Measurements from ENCODE around the gene SLC23A1. TPM values are rescaled to one million over a fixed set of nuclear protein-coding genes. Genes with fewer than 3 reads are reported as not detected.

SLC23A1 gene
- total RNA-seq, 4 donors from 2014 or later, result not detected

DNA sequence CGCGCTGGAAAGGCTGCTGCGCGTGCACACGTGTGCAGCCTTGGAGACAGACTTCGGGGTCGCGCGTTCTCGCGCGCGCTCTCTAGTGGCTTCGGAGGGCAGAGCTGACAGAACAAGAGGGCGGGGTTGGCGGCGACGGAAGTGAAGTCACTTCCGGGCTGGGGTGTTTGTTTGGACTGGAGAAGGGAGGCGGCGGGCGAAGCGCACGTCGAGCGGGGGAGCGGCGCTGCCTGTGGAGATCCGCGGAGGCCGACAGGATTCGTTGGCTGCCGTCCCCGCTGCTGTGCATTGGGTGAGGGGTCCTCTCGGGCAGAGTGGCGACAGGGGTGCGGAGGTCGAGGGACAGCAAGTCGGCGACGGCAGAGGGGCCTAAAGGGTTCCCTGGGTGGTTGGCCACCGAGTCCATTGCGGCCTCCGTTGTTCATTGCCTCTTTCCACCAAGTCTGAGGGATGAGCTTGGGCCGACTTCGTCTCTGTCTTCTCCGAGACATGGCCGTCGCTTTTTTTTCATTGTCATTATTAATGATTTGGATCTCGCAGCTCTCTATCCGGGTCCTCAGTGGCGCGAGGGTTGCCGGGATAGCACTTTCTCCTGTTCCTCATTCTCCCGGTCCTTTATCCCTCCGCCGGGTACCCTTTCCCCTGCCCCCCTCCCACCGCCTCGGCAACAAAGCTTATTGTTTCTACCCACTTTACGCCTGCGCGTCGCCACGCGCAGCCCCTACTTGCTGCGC is 41.2 kb downstream of the SLC23A1 start, which contains the start of gene PAIP2:
PAIP2 (plus strand) TSS at position 166 of the 734 bp plus-strand sequence. CDS start 21,931 bp downstream, outside the sequence.
- H3K27ac ChIP-seq, result peak within 1 kb of the TSS; percentile 82 to 96 (median 95)
- H3K4me3 ChIP-seq (replicated peaks in 1 of 3), result peak within 1 kb of the TSS; percentile 21 to 98 (median 80)
- DNase-seq, result peak; percentile 98 to 99
- WGBS, 2 donors, result 1% methylated on average over 25 to 62 of the region's 66 CpGs
- peaks cover 14 to 26% of the 10 kb centered on the region in 2 donors for H3K4me1 ChIP-seq
- H3K36me3 ChIP-seq, result no peaks in the 10 kb centered on the region
- TF ChIP-seq, protein P1, sequence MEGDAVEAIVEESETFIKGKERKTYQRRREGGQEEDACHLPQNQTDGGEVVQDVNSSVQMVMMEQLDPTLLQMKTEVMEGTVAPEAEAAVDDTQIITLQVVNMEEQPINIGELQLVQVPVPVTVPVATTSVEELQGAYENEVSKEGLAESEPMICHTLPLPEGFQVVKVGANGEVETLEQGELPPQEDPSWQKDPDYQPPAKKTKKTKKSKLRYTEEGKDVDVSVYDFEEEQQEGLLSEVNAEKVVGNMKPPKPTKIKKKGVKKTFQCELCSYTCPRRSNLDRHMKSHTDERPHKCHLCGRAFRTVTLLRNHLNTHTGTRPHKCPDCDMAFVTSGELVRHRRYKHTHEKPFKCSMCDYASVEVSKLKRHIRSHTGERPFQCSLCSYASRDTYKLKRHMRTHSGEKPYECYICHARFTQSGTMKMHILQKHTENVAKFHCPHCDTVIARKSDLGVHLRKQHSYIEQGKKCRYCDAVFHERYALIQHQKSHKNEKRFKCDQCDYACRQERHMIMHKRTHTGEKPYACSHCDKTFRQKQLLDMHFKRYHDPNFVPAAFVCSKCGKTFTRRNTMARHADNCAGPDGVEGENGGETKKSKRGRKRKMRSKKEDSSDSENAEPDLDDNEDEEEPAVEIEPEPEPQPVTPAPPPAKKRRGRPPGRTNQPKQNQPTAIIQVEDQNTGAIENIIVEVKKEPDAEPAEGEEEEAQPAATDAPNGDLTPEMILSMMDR (IDR thresholded peaks at IDR 0.05), result peak; percentile 45 to 75 (median 54)
- TF ChIP-seq POLR2A (IDR thresholded peaks at IDR 0.05), result peak; percentile 81 to 98
- intact Hi-C loops (cut with DNase I), result loop anchor here (5.0 kb wide), 1 partner anchor 50 kb away; the partner anchor contains the start of gene MATR3
- H3K27me3 ChIP-seq, result no peaks in the 10 kb centered on the region
- H3K9me3 ChIP-seq, result no peaks in the 10 kb centered on the region

DNA sequence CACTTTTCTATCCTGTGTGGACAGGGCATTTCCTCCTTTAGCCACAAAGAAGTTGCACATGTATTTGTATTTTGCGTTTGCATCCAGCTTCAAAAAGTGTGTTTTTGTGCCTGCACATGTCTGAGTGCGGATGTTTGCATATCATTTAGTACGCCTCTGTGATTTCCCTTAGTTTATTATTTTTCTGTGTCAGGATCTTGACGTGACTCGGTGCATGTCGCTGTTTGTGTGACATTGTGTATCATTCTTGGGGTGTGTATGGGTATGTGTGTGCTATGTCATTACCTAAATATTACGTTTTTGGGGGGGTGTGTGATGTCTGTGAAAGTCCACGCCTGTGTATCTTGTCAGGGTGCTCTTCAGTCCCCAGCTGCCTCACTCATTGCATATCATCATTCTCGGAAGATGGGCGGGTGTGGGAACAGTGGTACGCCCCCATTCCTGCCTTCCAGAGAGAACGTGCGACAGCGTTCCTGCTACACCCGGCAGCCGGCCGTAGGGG is 41.9 kb downstream of the SLC23A1 start:
- Histone ChIP-seq H3K27me3 (no peaks in the 10 kb centered on the region), H3K9me3 (no peaks in the 10 kb centered on the region), H3K36me3 (no peaks in the 10 kb centered on the region), H3K4me1 (peaks cover 14 to 26% of the 10 kb centered on the region in 2 donors), H3K27ac (peak overlapping the region in 1 of 3 donors; percentile 95), H3K4me3 (replicated peaks in 1 of 3) (peak overlapping the region in 1 of 3 donors; percentile 80)
- TF ChIP-seq, protein P1 (IDR thresholded peaks at IDR 0.05), result no peak
- no peak for TF ChIP-seq POLR2A (IDR thresholded peaks at IDR 0.05)
- DNase-seq, result no peak
- 8 to 10% methylated on average over 10 to 11 of the region's 17 CpGs for WGBS, 2 donors
- intact Hi-C loops (cut with DNase I), result loop anchor here (5.0 kb wide), 1 partner anchor 49 kb away; the partner anchor contains the start of gene MATR3

DNA sequence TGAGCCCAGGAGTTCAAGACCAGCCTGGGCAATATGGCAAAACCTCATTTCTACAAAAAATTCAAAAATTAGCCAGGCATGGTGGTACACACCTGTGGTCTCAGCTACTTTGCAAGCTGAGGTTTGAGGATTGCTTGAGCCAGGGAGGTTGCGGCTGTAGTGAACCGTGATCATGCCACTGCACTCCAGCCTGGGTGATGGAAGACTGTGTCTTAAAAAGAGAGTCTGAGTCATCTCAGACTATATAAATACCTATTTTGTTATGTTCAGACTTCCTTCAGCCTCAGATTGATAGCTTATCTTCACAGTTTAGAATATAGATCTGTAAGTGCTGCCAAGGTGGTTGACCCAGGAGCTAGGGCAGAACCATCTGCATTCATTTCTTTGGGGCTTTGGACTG is 43.0 kb downstream of the SLC23A1 start:
- Histone ChIP-seq H3K36me3 (no peaks in the 10 kb centered on the region), H3K9me3 (no peaks in the 10 kb centered on the region), H3K4me3 (replicated peaks in 1 of 3) (no peak overlapping the region), H3K27ac (no peak overlapping the region), H3K27me3 (no peaks in the 10 kb centered on the region), H3K4me1 (peaks cover 14 to 26% of the 10 kb centered on the region in 2 donors)
- no peak for DNase-seq
- 88 to 97% methylated on average over 2 of the region's 2 CpGs for WGBS, 2 donors
- intact Hi-C loops (cut with DNase I), result loop anchor here (5.0 kb wide), 1 partner anchor 48 kb away; the partner anchor contains the start of gene MATR3
- TF ChIP-seq, protein P1 (IDR thresholded peaks at IDR 0.05), result no peak
- TF ChIP-seq POLR2A (IDR thresholded peaks at IDR 0.05), result no peak

DNA sequence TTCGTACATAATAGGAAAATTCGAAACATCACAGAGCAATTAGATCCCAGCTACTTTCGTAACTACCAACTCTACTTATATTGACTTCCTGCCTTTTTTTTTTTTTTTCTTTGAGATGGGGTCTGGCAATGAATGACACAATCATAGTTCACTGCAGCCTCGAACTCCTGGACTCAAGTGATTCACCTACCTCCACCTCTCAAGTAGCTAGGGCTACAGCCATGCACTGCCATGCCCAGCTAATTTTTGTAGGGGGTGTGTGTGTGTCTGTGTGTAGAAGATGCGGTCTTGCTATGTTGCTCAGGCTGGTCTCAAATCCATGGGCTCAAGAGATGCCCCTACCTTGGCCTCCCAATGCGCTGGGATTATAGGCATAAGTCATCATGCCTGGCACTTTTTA is 47.3 kb downstream of the SLC23A1 start:
- Histone ChIP-seq H3K9me3 (no peaks in the 10 kb centered on the region), H3K27ac (no peak overlapping the region), H3K4me1 (peaks cover 0 to 1% of the 10 kb centered on the region in 2 donors), H3K27me3 (no peaks in the 10 kb centered on the region), H3K36me3 (peaks cover 5 to 15% of the 10 kb centered on the region in 2 donors), H3K4me3 (replicated peaks in 1 of 3) (no peak overlapping the region)
- TF ChIP-seq, protein P1 (IDR thresholded peaks at IDR 0.05), result no peak
- TF ChIP-seq POLR2A (IDR thresholded peaks at IDR 0.05), result no peak
- DNase-seq, result no peak
- intact Hi-C loops (cut with DNase I), result no loop called here
- 70 to 77% methylated on average over 6 of the region's 6 CpGs for WGBS, 2 donors

Other genes with a start within 250 kb of the SLC23A1 start
- gene SIL1, start 184.9 kb downstream of the SLC23A1 start, total RNA-seq, result 100 to 1,000 TPM in 2 of 4 donors, 10 to 100 TPM in 2; 57.5 to 103 (median 81.7) TPM
- 100 to 1,000 TPM; 343 to 366 (median 354) TPM for gene MATR3, start 89.6 kb downstream of the SLC23A1 start, total RNA-seq
- 100 to 1,000 TPM in 3 of 4 donors, 10 to 100 TPM in 1; 92.7 to 136 (median 117) TPM for gene PAIP2, start 41.4 kb downstream of the SLC23A1 start, total RNA-seq
- gene MZB1, start 6.6 kb upstream of the SLC23A1 start, total RNA-seq, result 1 to 10 TPM in 2 of 4 donors, not detected in 2; 1.1 to 6.0 TPM
- gene PROB1, start 11.8 kb upstream of the SLC23A1 start, total RNA-seq, result 1 to 10 TPM; 1.6 to 4.2 (median 1.9) TPM
- gene SPATA24, start 20.8 kb upstream of the SLC23A1 start, total RNA-seq, result 10 to 100 TPM in 1 of 4 donors, 1 to 10 TPM in 3; 6.5 to 14.2 (median 7.3) TPM
- 10 to 100 TPM in 3 of 4 donors, 1 to 10 TPM in 1; 7.9 to 21.0 (median 12.7) TPM for gene DNAJC18, start 56.2 kb upstream of the SLC23A1 start, total RNA-seq
- gene ECSCR, start 79.4 kb upstream of the SLC23A1 start, total RNA-seq, result 10 to 100 TPM; 26.7 to 46.2 (median 31.4) TPM
- gene SMIM33, start 87.7 kb upstream of the SLC23A1 start, total RNA-seq, result not detected
- gene STING1, start 99.5 kb upstream of the SLC23A1 start, total RNA-seq, result 10 to 100 TPM; 28.4 to 59.9 (median 38.6) TPM
- 100 to 1,000 TPM in 2 of 4 donors, 10 to 100 TPM in 2; 72.4 to 125 (median 99.5) TPM for gene UBE2D2, start 178.0 kb upstream of the SLC23A1 start, total RNA-seq